Uterus (tissue), 2 donors: Measurements from ENCODE around the gene LHFPL6.

Source experiments
- CTCF ChIP-seq, 4 experiments: fragments of 200-600 bp in 2 of 4; fragments of 450-650 bp in 2 of 4; sonication (generic) in 2 of 4; IDR thresholded peaks; one replicate each; pipeline ENCODE4 v1.5.1; 2016 to 2019; ENCODE audit warnings: antibody characterized with exemption in 4 of 4, mild to moderate bottlenecking in 2 of 4, moderate library complexity in 1 of 4
- POLR2A ChIP-seq, 2 donors: fragments of 450-650 bp; IDR thresholded peaks; one replicate each; pipeline ENCODE4 v1.6.1; 2016; ENCODE audit warnings: antibody characterized with exemption in 2 of 2, mild to moderate bottlenecking in 1 of 2, moderate library complexity in 1 of 2

- TF ChIP-seq CTCF (IDR thresholded peaks at IDR 0.05) (no peak), POLR2A (IDR thresholded peaks at IDR 0.05) (no peak)
Measured at GRCh38 chr13:39326469-39327171, 276.4 kb downstream of the LHFPL6 start.
